GM18868 (cell line): ENCODE data around the gene WDR33.

Source experiments
- ATAC-seq: cut with Tn5 transposase; IDR thresholded peaks from one replicate; pipeline ENCODE4 v1.9.1; 2021; ENCODE audit warnings: mild to moderate bottlenecking, moderate library complexity; ENCODE audit not compliant: unreplicated experiment

WDR33 gene

GRCh38 chr2:127698553-127699355 lies 112.2 kb downstream of the WDR33 start:
- no peak for ATAC-seq

- ATAC-seq = no peak
These were observed 113.3 kb downstream of the WDR33 start for GRCh38 chr2:127697482-127698180.

GRCh38 chr2:127695491-127696472 lies 115.2 kb downstream of the WDR33 start:
- no peak for ATAC-seq

- no peak for ATAC-seq
These were observed 116.0 kb downstream of the WDR33 start for GRCh38 chr2:127694986-127695385.

GRCh38 chr2:127690696-127691095 lies 120.3 kb downstream of the WDR33 start:
- ATAC-seq = no peak

- ATAC-seq = no peak
These were observed 122.6 kb downstream of the WDR33 start for GRCh38 chr2:127688405-127688804.

- no peak for ATAC-seq
These were observed 125.4 kb downstream of the WDR33 start for GRCh38 chr2:127685410-127686080.

GRCh38 chr2:127683757-127684156 lies 127.2 kb downstream of the WDR33 start:
- no peak for ATAC-seq

- no peak for ATAC-seq
These were observed 127.9 kb downstream of the WDR33 start for GRCh38 chr2:127683056-127683455.

GRCh38 chr2:127681976-127682857 lies 128.8 kb downstream of the WDR33 start:
- no peak for ATAC-seq

GRCh38 chr2:127681288-127681804 lies 129.6 kb downstream of the WDR33 start:
- no peak for ATAC-seq

GRCh38 chr2:127680706-127681287 lies 130.2 kb downstream of the WDR33 start:
- ATAC-seq = no peak

GRCh38 chr2:127679680-127680361 lies 131.2 kb downstream of the WDR33 start:
- no peak for ATAC-seq

GRCh38 chr2:127678991-127679390 lies 132.0 kb downstream of the WDR33 start:
- ATAC-seq = no peak

- no peak for ATAC-seq
These were observed 132.4 kb downstream of the WDR33 start for GRCh38 chr2:127678531-127678930.

- ATAC-seq = no peak
These were observed 134.1 kb downstream of the WDR33 start for GRCh38 chr2:127676906-127677305.

- no peak for ATAC-seq
These were observed 135.4 kb downstream of the WDR33 start, which contains the start of gene LIMS2 for GRCh38 chr2:127675331-127676261. TSS of gene LIMS2 (minus strand) at chr2:127675530. CDS start at chr2:127675024, 506 bp downstream.
